Stimulated activated CD8-positive, alpha-beta memory T cell treated with anti-CD3 and anti-CD28 coated beads, Interleukin-4, amount 100 ng/mL, for 1 hour (primary cell): Measurements from ENCODE around the gene STRN3.

Experiments
- DNase-seq, 2 donors: peaks; one replicate each; pipeline ENCODE4 v3.0.0-alpha.2; 2020; ENCODE audit warnings: low read depth in 2 of 2, low spot score in 1 of 2

STRN3 gene

DNA sequence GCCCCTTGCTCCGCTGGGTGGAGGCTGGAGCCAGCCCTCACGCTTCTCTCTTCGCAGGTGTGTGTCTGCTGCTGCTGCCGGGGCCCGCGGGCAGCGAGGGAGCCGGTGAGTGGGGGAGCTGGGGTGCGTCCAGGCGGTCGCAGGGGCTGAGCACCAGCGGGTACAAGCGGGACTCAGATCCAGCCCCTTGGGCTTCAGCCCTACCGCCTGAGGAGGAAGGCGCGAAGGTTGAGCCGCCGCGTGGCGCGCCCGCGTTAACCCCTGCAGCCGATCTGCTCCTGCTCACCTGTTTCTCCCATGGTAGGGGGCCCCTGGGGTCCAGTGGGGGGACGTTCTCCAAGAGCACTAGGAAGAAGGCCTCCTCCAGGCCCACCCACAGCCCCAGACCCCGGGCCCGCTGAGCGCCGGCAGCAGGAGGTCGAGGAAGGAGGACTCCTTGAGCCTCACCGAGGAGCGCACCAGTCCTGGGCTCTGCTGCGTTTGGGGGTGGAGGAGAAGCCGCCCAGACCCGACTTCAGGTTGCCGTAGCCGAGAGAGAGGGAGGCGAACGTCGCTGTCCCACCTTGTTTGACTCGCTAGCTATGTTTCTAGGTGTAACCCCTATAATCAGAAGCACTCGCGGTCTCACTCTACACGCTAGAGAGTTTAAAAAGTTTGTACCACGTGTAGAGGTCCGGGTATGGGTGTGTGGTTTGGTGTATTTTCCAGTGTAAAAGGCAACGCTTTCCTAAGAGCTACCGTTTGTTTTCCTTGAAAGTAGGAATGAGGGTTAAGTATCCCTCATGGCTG is 151.0 kb downstream of the STRN3 start:
- DNase-seq, result no peak

DNA sequence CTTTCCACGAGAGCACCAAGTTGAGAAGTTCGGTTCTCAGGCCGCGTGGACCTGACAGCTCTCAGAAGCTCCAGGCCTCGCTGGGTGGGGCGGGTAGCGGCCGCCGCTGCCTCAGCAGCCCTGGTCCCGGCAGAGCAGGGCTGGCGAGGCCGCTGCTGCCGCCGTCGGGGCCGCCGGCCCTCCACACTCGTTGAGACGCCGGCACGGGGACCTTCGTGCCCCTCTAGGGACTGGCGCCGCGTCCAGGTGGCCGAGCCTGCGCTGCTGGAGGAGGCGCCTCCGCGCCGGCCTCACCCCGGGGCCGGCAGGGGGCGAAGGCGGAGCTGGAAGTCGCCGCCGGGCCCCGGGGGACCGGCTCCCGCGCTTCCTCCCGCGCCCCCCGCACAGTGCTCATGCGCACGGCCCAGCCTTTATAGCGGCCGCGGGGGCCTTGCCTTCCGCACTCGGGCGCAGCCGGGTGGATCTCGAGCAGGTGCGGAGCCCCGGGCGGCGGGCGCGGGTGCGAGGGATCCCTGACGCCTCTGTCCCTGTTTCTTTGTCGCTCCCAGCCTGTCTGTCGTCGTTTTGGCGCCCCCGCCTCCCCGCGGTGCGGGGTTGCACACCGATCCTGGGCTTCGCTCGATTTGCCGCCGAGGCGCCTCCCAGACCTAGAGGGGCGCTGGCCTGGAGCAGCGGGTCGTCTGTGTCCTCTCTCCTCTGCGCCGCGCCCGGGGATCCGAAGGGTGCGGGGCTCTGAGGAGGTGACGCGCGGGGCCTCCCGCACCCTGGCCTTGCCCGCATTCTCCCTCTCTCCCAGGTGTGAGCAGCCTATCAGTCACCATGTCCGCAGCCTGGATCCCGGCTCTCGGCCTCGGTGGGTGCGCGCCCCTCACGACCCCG is 151.8 kb downstream of the STRN3 start, which contains the start of gene COCH:
Gene COCH, plus strand, starts transcription at position 440 of the 879 bp plus-strand sequence. Its CDS starts 380 bp downstream, at position 820.
- no peak for DNase-seq

DNA sequence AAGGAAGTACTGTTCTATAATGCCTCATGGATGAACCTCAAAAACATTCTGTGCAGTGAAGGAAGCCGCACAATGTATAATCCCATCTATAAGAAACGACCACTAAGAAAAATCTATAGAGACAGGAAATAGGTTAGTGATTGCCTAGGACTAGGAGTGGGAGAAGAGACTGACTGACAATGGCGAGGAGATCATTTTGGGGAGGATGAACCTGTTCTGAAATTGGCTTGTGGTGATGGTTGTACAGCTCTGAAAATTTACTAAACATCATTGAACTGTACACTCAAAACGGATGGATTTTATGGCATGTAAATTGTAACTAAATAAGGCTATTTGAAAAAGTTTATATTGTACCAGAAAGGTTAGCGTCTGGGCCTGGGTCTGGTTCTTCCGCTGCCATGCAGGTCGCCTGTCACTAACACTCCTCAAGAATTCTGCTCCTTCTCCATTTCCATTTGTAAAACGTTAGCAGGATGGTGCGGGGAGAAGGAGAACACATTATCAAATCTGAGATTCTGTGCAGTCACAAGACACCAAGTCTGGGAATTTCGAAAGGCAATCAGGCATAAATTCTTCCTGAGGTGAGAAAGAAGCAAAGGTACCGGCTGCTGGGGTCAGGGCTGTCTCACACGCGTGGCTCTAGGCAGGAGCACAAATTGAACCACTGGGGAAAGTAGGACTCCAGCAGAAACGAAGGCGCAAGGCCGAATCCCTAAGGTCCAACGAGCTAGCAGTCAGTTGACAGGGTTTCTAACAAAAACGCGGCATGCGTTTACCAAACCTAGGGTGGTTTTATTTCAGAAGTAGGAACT is 152.7 kb downstream of the STRN3 start:
- DNase-seq, result no peak

DNA sequence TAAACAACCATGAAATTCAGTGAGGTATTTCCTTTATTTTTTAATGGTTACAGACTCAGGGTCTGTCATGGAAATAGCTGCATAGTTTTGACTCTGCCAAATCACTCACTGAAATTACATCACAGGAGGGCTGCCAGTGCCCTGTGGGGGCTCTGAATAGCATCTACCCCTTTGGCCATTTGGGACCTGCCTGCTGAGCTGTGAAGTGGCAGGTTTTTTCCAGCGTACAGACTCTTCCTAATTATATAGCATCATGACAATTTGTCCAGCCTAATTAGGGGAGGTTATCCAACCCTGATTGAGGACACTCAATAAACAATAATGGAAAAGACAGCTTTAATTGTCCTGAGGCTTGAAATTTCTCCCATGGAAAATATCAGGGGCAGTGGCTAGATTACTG is 153.6 kb downstream of the STRN3 start:
- DNase-seq, result no peak

DNA sequence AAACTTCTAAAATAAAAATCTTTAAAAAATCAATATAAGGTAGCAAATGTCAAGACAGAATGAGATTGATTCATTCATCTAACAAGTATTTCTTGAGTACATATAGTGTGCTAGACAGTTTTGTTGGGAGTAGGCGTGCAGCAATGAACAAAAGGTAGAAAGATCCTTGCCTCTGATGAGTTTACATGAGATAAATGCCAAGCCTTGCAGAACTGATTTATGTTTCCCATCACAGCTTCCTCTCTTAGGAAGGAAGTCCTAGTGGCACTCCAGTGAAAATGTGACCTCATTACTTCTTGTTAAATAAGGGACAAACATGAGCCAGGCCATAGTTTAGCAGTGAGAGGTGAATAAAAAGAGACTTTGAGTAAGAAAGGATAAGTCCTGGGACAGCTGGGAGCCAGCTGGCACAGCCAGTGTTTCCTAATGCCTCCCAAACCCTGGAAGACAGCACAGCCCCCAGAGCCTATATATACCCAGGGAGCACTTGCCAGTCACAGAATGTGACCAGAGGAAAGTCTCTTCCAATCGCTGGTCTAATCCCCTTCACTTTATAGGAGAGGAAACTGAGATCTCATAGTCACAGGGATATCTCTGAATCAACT is 156.5 kb downstream of the STRN3 start:
- no peak for DNase-seq

DNA sequence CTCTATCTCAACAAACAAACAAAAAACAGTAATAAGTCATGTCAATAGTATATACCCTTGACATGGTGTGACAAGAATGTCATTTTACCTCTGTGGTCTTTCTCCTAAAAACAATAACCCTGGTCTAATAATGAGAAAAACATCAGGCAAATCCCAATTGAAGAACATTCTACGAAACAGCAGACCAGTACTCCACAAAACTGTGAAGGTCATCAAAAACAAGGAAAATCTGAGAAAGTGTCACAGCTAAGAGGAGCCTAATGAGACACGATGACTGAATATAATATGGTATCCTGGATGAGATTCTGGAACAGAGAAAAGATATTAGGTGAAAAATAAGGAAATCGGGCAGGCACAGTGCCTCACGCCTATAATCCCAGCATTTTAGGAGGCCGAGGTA is 157.4 kb downstream of the STRN3 start:
- no peak for DNase-seq

DNA sequence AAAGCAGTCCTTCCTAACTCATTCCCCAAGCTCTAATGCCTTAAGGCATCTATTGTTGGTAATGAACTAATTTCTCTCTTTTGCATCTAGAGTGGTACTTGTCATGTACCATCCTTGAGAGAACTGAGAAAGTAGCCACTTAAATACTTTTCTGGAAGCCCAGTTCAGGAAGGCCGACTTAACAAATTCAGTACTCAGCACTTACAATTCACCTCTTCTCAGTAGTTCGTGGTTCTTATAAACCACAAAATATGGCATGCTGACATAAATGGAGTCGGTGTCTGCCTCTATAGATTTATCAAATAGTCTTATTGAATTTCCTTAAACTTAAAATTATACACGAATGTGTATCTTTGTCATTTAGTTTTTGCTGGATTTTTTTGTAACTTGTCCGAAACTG is 161.2 kb downstream of the STRN3 start:
- no peak for DNase-seq

DNA sequence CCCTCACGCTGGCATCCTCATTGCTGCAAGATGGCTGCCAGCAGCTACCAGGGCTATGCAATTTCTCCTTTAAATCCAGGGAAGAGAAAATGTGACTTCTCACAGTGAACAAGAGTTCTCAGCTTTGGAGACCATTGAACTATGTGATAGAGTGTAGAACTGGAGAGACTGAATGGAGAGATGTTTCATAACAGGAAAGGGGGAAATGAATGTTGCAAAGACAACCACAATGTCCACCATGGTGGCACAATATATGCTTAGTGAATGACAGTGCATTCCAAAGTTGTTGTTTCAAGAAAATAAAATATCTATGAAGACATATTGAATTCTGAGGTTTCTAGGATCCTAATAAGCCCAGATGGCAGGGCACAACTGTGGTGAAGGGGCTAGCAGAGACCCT is 165.0 kb downstream of the STRN3 start:
- DNase-seq, result no peak

DNA sequence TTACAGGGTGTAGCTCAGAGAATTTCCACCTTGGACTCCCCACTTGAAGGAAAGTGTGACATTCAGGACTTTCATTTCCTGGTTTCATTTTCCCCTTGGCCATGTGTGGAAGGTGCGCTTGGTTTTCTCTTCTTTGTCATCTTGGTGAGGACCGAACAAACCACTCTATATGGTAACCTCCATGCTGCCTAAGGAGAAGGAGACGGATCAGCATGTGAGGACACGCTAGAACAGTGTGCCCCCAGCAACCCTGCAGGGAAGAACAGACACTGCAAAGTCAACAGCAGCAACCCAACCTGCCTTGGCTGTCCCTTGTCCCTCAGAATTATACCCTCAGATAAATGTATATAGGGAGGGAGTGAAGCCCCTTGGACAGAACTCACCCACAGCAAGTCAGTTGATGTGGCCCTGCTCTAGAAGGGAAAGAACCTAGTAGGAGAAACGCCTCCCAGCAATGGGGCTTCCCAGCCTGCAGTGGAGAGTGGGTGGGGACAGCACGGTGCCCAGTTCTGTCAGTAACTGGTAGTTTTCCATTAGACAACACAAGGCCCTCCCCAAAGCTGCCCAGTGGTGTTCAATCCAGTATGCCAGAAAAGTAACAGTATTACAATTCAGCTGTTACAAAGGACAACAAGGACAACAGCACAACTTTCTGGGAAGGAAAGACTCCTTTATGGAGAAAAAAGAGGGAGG is 170.7 kb downstream of the STRN3 start:
- DNase-seq, result no peak

DNA sequence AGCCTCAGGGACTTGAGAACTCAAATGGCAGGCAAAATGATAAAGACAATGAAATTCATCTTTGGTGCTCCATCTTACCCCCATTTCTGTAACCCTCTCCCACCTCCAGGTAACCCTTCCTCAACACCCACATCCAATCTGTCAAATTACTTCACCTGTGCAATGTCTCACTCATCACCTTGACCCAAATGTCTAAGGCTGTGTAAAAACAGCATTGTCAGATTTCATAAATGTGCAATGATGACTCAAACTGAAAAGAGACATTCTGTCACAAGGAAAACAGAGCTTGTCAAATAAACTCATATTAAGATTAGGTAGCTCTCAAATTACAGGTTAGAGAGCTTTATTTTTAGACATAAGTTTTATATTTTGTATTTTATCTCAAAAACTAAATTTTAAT is 171.7 kb downstream of the STRN3 start:
- DNase-seq, result no peak

DNA sequence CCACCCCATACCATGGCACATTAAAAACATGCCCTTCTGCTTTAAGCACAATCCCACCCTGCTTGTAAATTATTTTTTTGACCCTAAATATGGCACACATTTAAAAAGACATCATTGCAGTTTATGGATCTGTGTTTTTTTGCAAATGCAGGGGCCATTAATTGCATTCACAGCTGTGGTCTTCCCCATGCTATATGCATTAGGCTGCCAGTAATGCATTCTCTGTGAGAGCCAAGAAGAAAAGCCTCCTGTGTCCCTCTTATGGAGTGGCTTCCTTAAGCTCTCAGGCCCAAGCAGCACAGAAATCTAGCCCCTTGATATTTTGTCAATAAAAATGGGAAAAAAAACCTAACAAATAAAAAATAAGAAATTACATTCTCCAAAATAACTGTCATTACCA is 172.2 kb downstream of the STRN3 start:
- no peak for DNase-seq

DNA sequence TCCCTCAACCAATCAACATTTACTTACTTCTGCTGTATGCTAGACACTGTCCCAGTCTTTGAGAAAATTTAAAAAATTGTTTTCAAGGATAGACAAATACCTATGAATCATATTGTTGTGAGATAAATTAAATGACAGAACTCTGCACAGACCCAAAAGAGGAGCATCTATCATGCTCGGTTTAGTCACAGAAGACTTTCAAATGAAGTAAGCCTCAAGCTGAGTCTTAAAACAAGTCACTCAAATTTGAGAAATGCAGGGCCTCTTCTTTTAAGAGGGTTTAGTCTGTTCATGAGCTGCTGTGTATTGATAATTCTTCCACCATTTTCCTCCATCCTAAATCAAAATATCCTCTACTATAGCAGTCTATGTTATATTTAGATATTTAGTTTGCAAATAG is 176.2 kb downstream of the STRN3 start:
- DNase-seq, result no peak

DNA sequence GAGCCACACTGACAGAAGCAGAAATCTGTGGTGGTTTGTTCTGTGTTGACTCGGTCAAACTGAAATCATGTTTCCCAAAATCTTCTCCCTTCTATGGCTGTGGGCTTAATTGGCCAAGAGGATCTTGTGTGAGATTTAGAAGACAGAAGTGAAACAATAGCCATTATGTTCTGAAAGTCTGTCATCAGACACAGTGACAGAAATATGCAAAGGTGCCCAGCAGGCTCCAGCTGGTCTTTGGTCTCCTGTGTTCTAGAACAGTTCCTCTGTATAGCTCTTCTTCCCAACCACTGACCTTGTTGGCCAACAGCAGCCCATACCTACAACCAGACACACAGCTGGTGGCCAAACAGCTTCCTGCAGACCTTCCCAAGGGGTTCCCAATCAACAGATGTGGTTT is 176.8 kb downstream of the STRN3 start:
- DNase-seq, result no peak

DNA sequence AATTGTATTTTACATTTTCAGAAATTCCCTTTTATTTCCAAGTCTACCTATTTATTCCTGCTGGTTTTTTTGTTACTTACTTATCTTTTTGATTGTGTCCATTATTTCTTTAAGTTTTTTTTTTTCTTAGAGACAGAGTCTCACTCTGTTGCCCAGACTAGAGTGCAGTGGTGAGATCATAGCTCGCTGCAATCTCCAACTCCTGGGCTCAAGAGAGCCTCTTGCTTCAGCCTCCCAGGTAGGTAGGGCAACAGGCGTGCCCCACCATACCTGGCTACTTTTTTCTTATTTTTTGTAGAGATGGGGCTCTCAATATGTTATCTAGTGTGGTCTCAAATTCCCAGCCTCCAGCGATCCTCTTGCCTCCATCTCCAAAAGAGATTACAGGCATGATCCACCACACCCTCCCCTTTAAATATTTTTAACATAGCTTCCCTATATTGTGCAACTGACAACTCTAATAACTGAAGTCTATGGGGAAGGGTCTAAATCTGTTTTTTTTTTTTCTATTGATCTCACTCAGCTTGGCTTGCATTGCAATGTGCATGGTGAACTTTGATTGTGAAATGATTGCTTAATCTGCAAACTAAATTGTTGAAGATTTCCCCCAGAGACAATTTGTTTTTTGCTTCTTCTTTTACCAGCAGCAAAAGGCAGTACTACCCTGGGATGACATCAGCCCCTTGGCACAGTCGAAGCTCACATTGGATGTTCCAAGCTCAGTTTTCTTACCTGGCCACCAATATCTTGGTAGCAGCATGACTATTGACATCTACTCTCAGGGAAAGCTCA is 177.5 kb downstream of the STRN3 start:
- DNase-seq, result no peak
